ENCODE measurements around the gene ARL8A.
"Not testable (repeated sequence)": the region's sequence is repeated elsewhere in the genome, so short reads cannot be mapped to it uniquely, and the experiment has no call there.

ARL8A gene

GRCh38 chr1:202144402-202145067, at the start of gene ARL8A:
Gene ARL8A (minus strand): TSS chr1:202144737. CDS start chr1:202144572, 165 bp downstream.
- DNase-seq, result peak; percentile 79

GRCh38 chr1:202194328-202194648, 49.8 kb upstream of the ARL8A start:
- no peak for DNase-seq

GRCh38 chr1:202193614-202194327, 49.2 kb upstream of the ARL8A start, which contains the start of gene LGR6:
Gene LGR6 (plus strand): TSS chr1:202193799. CDS start chr1:202193990, 191 bp downstream.
- no peak for DNase-seq

- DNase-seq, result peak; percentile 67
Measured at GRCh38 chr1:202192770-202193613, 48.5 kb upstream of the ARL8A start.

GRCh38 chr1:202191391-202191790, 46.9 kb upstream of the ARL8A start:
- DNase-seq, result not testable (repeated sequence)

- DNase-seq, result no peak
Measured at GRCh38 chr1:202189918-202190715, 45.6 kb upstream of the ARL8A start.

- peak; percentile 73 for DNase-seq
Measured at GRCh38 chr1:202189001-202189790, 44.7 kb upstream of the ARL8A start.

- DNase-seq, result no peak
Measured at GRCh38 chr1:202187697-202188407, 43.3 kb upstream of the ARL8A start.

GRCh38 chr1:202187041-202187671, 42.6 kb upstream of the ARL8A start:
- no peak for DNase-seq

GRCh38 chr1:202186327-202186726, 41.8 kb upstream of the ARL8A start:
- no peak for DNase-seq

- DNase-seq, result peak; percentile 76
Measured at GRCh38 chr1:202184750-202185460, 40.4 kb upstream of the ARL8A start.

GRCh38 chr1:202182040-202182877, 37.7 kb upstream of the ARL8A start:
- no peak for DNase-seq

GRCh38 chr1:202181586-202181985, 37.0 kb upstream of the ARL8A start:
- no peak for DNase-seq

GRCh38 chr1:202180751-202181139, 36.2 kb upstream of the ARL8A start:
- DNase-seq, result not testable (repeated sequence)

GRCh38 chr1:202179828-202180750, 35.6 kb upstream of the ARL8A start:
- DNase-seq, result no peak

- DNase-seq, result no peak
Measured at GRCh38 chr1:202176949-202177927, 32.7 kb upstream of the ARL8A start.

- no peak for DNase-seq
Measured at GRCh38 chr1:202173993-202174392, 29.5 kb upstream of the ARL8A start.
